Measurements from ENCODE around the gene MRPS6.

MRPS6 gene

GRCh38 chr21:34129039-34129891 lies 55.9 kb downstream of the MRPS6 start:
- Histone ChIP-seq H4K20me1 (ENCODE audit: insufficient read depth, low read length) (peaks cover 9% of the 10 kb centered on the region; the same call in 1 of the 2 replicates), H3K4me1 (ENCODE audit: low read length) (peaks cover 7% of the 10 kb centered on the region; the same call in 1 of the 2 replicates), H2AFZ (ENCODE audit: low read depth, low read length) (no peak overlapping the region), H3K27me3 (ENCODE audit: low read depth, low read length) (no peaks in the 10 kb centered on the region), H3K4me3 (ENCODE audit: low read length) (no peak overlapping the region), H3K4me2 (ENCODE audit: low read length) (0 out of 2 replicates have a peak overlapping the region, but pooled peaks have one; percentile 7), H3K79me2 (ENCODE audit: low read length) (peaks cover 46% of the 10 kb centered on the region), H3K9ac (ENCODE audit: low read length) (no peak overlapping the region), H3K9me3 (ENCODE audit: insufficient read depth, low read length) (no peaks in the 10 kb centered on the region), H3K27ac (ENCODE audit: low read length) (no peak overlapping the region), H3K36me3 (replicated peaks; ENCODE audit: low read depth, low read length) (peaks cover 19% of the 10 kb centered on the region)
- TF ChIP-seq, protein P1, sequence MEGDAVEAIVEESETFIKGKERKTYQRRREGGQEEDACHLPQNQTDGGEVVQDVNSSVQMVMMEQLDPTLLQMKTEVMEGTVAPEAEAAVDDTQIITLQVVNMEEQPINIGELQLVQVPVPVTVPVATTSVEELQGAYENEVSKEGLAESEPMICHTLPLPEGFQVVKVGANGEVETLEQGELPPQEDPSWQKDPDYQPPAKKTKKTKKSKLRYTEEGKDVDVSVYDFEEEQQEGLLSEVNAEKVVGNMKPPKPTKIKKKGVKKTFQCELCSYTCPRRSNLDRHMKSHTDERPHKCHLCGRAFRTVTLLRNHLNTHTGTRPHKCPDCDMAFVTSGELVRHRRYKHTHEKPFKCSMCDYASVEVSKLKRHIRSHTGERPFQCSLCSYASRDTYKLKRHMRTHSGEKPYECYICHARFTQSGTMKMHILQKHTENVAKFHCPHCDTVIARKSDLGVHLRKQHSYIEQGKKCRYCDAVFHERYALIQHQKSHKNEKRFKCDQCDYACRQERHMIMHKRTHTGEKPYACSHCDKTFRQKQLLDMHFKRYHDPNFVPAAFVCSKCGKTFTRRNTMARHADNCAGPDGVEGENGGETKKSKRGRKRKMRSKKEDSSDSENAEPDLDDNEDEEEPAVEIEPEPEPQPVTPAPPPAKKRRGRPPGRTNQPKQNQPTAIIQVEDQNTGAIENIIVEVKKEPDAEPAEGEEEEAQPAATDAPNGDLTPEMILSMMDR (IDR thresholded peaks at IDR 0.05; ENCODE audit: low read depth, low read length): peak; percentile 31
- TF ChIP-seq EZH2phosphoT487 (IDR thresholded peaks at IDR 0.05; ENCODE audit: low read depth): no peak

DNA sequence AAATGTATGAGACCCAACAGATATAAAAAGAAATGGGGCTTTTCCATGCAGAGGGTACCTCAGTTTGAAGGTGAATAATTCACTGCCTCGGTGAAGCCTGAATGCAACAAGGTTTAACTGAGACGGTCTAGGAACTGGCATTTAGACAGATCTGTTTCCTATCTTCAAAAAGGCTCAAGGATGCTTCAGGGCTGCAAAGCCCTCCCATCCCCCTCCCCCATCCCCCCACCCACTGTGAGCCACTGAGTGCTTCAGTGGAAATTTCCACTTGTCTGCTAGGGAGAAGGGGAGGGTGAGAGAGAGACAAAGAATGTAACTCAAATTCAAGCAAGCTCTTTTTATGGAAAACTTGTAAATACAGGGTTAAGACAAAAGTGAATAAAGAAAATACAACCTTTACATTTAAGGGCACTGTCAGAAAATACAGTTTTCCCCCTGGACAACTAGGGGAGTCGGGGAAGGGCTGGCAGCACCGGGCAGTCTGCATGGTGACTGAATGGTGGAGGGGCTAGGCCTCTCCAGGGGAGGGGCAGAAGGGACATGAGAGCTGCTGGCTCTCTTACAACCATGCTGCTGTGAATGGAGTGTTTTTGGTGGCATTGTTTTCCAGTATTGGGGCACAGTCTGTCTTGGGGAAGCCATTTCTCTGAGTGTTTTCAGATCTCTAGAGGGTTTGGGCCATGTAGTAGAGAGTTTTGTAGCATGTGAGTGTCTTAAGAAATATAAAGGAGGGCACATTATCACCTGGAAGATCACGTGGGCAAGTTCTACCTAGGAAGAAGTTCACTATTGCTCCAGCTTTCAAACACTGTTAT lies 56.7 kb downstream of the MRPS6 start:
- peaks cover 46% of the 10 kb centered on the region for H3K79me2 ChIP-seq (ENCODE audit: low read length)
- TF ChIP-seq, protein P1 (IDR thresholded peaks at IDR 0.05; ENCODE audit: low read depth, low read length): no peak
- no peak for TF ChIP-seq EZH2phosphoT487 (IDR thresholded peaks at IDR 0.05; ENCODE audit: low read depth)
- H3K4me1 ChIP-seq (ENCODE audit: low read length): peaks cover 7% of the 10 kb centered on the region; the same call in 1 of the 2 replicates
- H3K4me2 ChIP-seq (ENCODE audit: low read length): no peak overlapping the region
- H3K4me3 ChIP-seq (ENCODE audit: low read length): no peak overlapping the region
- peaks cover 9% of the 10 kb centered on the region; the same call in 1 of the 2 replicates for H4K20me1 ChIP-seq (ENCODE audit: insufficient read depth, low read length)
- no peaks in the 10 kb centered on the region for H3K27me3 ChIP-seq (ENCODE audit: low read depth, low read length)
- no peak overlapping the region for H3K9ac ChIP-seq (ENCODE audit: low read length)
- H3K9me3 ChIP-seq (ENCODE audit: insufficient read depth, low read length): no peaks in the 10 kb centered on the region
- H2AFZ ChIP-seq (ENCODE audit: low read depth, low read length): no peak overlapping the region
- H3K36me3 ChIP-seq (replicated peaks; ENCODE audit: low read depth, low read length): peaks cover 21% of the 10 kb centered on the region
- H3K27ac ChIP-seq (ENCODE audit: low read length): no peak overlapping the region

- Histone ChIP-seq H3K4me1 (ENCODE audit: low read length) (peaks cover 7% of the 10 kb centered on the region; the same call in 1 of the 2 replicates), H4K20me1 (ENCODE audit: insufficient read depth, low read length) (peaks cover 9% of the 10 kb centered on the region; the same call in 1 of the 2 replicates)
These were observed 57.3 kb downstream of the MRPS6 start for GRCh38 chr21:34130716-34130985.

More at GRCh38 chr21:34130716-34130985, 57.3 kb downstream of the MRPS6 start:
- TF ChIP-seq, protein P1 (IDR thresholded peaks at IDR 0.05; ENCODE audit: low read depth, low read length): no peak
- no peak for TF ChIP-seq EZH2phosphoT487 (IDR thresholded peaks at IDR 0.05; ENCODE audit: low read depth)
- Histone ChIP-seq H3K79me2 (ENCODE audit: low read length) (peaks cover 50% of the 10 kb centered on the region), H3K4me3 (ENCODE audit: low read length) (no peak overlapping the region), H3K27ac (ENCODE audit: low read length) (no peak overlapping the region), H3K4me2 (ENCODE audit: low read length) (no peak overlapping the region), H3K27me3 (ENCODE audit: low read depth, low read length) (no peaks in the 10 kb centered on the region), H3K9me3 (ENCODE audit: insufficient read depth, low read length) (no peaks in the 10 kb centered on the region), H2AFZ (ENCODE audit: low read depth, low read length) (no peak overlapping the region), H3K36me3 (replicated peaks; ENCODE audit: low read depth, low read length) (peaks cover 21% of the 10 kb centered on the region), H3K9ac (ENCODE audit: low read length) (no peak overlapping the region)
